T-helper 2 cell treated with Interferon-gamma antibody and Interleukin-4, amounts not matched to agents 5 μg/mL and 100 μg/mL, for 36 hours (primary cell): ENCODE measurements around the gene ZNF669.

Experiments used
- DNase-seq: peaks from one replicate; pipeline ENCODE4 v3.0.0; 2021; ENCODE audit warnings: low spot score
- H3K27ac Mint-ChIP-seq: one replicate; pipeline ENCODE4 v1.8.0; 2021; ENCODE audit warnings: mild to moderate bottlenecking, mixed read lengths
- H3K27me3 Mint-ChIP-seq: one replicate; pipeline ENCODE4 v1.8.0; 2021; ENCODE audit warnings: low read depth, mixed read lengths
- H3K36me3 Mint-ChIP-seq: one replicate; pipeline ENCODE4 v1.8.0; 2021; ENCODE audit warnings: low read depth, mixed read lengths
- H3K4me1 Mint-ChIP-seq: one replicate; pipeline ENCODE4 v1.8.0; 2021; ENCODE audit warnings: low read depth, mixed read lengths
- H3K4me3 Mint-ChIP-seq: one replicate; pipeline ENCODE4 v1.8.0; 2022; ENCODE audit warnings: mild to moderate bottlenecking, moderate library complexity, mixed read lengths
- H3K9me3 Mint-ChIP-seq: one replicate; pipeline ENCODE4 v1.8.0; 2021; ENCODE audit warnings: mixed read lengths

The ZNF669 gene

GRCh38 chr1:247100676-247101279 lies 3.4 kb downstream of the ZNF669 start:
- peaks cover 65% of the 10 kb centered on the region for H3K9me3 Mint-ChIP-seq
- peaks cover 79% of the 10 kb centered on the region for H3K36me3 Mint-ChIP-seq
- no peak overlapping the region for H3K27ac Mint-ChIP-seq
- no peak for DNase-seq
- peaks cover 6% of the 10 kb centered on the region for H3K4me1 Mint-ChIP-seq
- H3K4me3 Mint-ChIP-seq: no peak overlapping the region
- peaks cover 3% of the 10 kb centered on the region for H3K27me3 Mint-ChIP-seq

GRCh38 chr1:247096958-247097357 lies 7.2 kb downstream of the ZNF669 start:
- H3K27me3 Mint-ChIP-seq: no peaks in the 10 kb centered on the region
- H3K27ac Mint-ChIP-seq: no peak overlapping the region
- peaks cover 61% of the 10 kb centered on the region for H3K36me3 Mint-ChIP-seq
- no peak overlapping the region for H3K4me3 Mint-ChIP-seq
- no peak for DNase-seq
- H3K4me1 Mint-ChIP-seq: no peaks in the 10 kb centered on the region
- H3K9me3 Mint-ChIP-seq: peaks cover 53% of the 10 kb centered on the region

- peaks cover 57% of the 10 kb centered on the region for H3K36me3 Mint-ChIP-seq
- no peaks in the 10 kb centered on the region for H3K27me3 Mint-ChIP-seq
- H3K4me3 Mint-ChIP-seq: no peak overlapping the region
- H3K27ac Mint-ChIP-seq: no peak overlapping the region
- no peak for DNase-seq
- no peaks in the 10 kb centered on the region for H3K4me1 Mint-ChIP-seq
- peaks cover 49% of the 10 kb centered on the region for H3K9me3 Mint-ChIP-seq
These were observed 7.6 kb downstream of the ZNF669 start for GRCh38 chr1:247096544-247096943.

- no peak overlapping the region for H3K4me3 Mint-ChIP-seq
- peaks cover 46% of the 10 kb centered on the region for H3K9me3 Mint-ChIP-seq
- H3K27me3 Mint-ChIP-seq: no peaks in the 10 kb centered on the region
- no peak overlapping the region for H3K27ac Mint-ChIP-seq
- H3K4me1 Mint-ChIP-seq: no peaks in the 10 kb centered on the region
- H3K36me3 Mint-ChIP-seq: peaks cover 52% of the 10 kb centered on the region
- no peak for DNase-seq
These were observed 8.0 kb downstream of the ZNF669 start for GRCh38 chr1:247096112-247096511.

- no peak for DNase-seq
- Mint-ChIP-seq H3K27me3 (no peaks in the 10 kb centered on the region), H3K4me3 (no peak overlapping the region), H3K27ac (no peak overlapping the region), H3K4me1 (no peaks in the 10 kb centered on the region), H3K9me3 (peaks cover 5% of the 10 kb centered on the region), H3K36me3 (no peaks in the 10 kb centered on the region)
These were observed 13.7 kb downstream of the ZNF669 start for GRCh38 chr1:247090455-247090854.

- peaks cover 11% of the 10 kb centered on the region for H3K9me3 Mint-ChIP-seq
These were observed 14.4 kb downstream of the ZNF669 start for GRCh38 chr1:247089616-247090375.

GRCh38 chr1:247088967-247089366 lies 15.2 kb downstream of the ZNF669 start:
- no peaks in the 10 kb centered on the region for H3K27me3 Mint-ChIP-seq
- no peaks in the 10 kb centered on the region for H3K4me1 Mint-ChIP-seq
- H3K27ac Mint-ChIP-seq: no peak overlapping the region
- no peak for DNase-seq
- no peaks in the 10 kb centered on the region for H3K36me3 Mint-ChIP-seq
- H3K4me3 Mint-ChIP-seq: no peak overlapping the region
- H3K9me3 Mint-ChIP-seq: peaks cover 12% of the 10 kb centered on the region

More at GRCh38 chr1:247089616-247090375, 14.4 kb downstream of the ZNF669 start:
- Mint-ChIP-seq H3K4me3 (no peak overlapping the region), H3K36me3 (no peaks in the 10 kb centered on the region), H3K27ac (no peak overlapping the region), H3K27me3 (no peaks in the 10 kb centered on the region), H3K4me1 (no peaks in the 10 kb centered on the region)
- no peak for DNase-seq

GRCh38 chr1:247087256-247087655 lies 16.9 kb downstream of the ZNF669 start:
- DNase-seq: no peak
- H3K9me3 Mint-ChIP-seq: peaks cover 22% of the 10 kb centered on the region
- H3K27ac Mint-ChIP-seq: no peak overlapping the region
- H3K36me3 Mint-ChIP-seq: no peaks in the 10 kb centered on the region
- no peaks in the 10 kb centered on the region for H3K4me1 Mint-ChIP-seq
- H3K27me3 Mint-ChIP-seq: peaks cover 4% of the 10 kb centered on the region
- H3K4me3 Mint-ChIP-seq: no peak overlapping the region

- Mint-ChIP-seq H3K27ac (no peak overlapping the region), H3K4me3 (no peak overlapping the region), H3K36me3 (no peaks in the 10 kb centered on the region), H3K4me1 (no peaks in the 10 kb centered on the region), H3K9me3 (peaks cover 24% of the 10 kb centered on the region), H3K27me3 (peaks cover 4% of the 10 kb centered on the region)
- no peak for DNase-seq
These were observed 18.8 kb downstream of the ZNF669 start for GRCh38 chr1:247085310-247085709.

- H3K27ac Mint-ChIP-seq: no peak overlapping the region
- DNase-seq: no peak
- H3K36me3 Mint-ChIP-seq: no peaks in the 10 kb centered on the region
- peaks cover 4% of the 10 kb centered on the region for H3K27me3 Mint-ChIP-seq
- no peaks in the 10 kb centered on the region for H3K4me1 Mint-ChIP-seq
- peaks cover 24% of the 10 kb centered on the region for H3K9me3 Mint-ChIP-seq
- H3K4me3 Mint-ChIP-seq: no peak overlapping the region
These were observed 19.4 kb downstream of the ZNF669 start for GRCh38 chr1:247084771-247085170.

GRCh38 chr1:247079141-247079874 lies 24.8 kb downstream of the ZNF669 start:
- peaks cover 4% of the 10 kb centered on the region for H3K27me3 Mint-ChIP-seq
- H3K4me3 Mint-ChIP-seq: peak overlapping the region; percentile 91
- DNase-seq: no peak
- H3K4me1 Mint-ChIP-seq: peaks cover 12% of the 10 kb centered on the region
- peaks cover 29% of the 10 kb centered on the region for H3K9me3 Mint-ChIP-seq
- peaks cover 14% of the 10 kb centered on the region for H3K36me3 Mint-ChIP-seq
- no peak overlapping the region for H3K27ac Mint-ChIP-seq

- Mint-ChIP-seq H3K27me3 (peaks cover 4% of the 10 kb centered on the region), H3K4me1 (peaks cover 12% of the 10 kb centered on the region), H3K36me3 (peaks cover 20% of the 10 kb centered on the region), H3K27ac (peak within 1 kb of the TSS; percentile 80), H3K9me3 (peaks cover 33% of the 10 kb centered on the region), H3K4me3 (peak within 1 kb of the TSS; percentile 91)
- peak; percentile 92 for DNase-seq
These were observed 25.7 kb downstream of the ZNF669 start, which contains the start of gene ZNF670 for GRCh38 chr1:247078258-247079140. Gene ZNF670, minus strand, starts transcription at chr1:247078811. Its CDS starts 215 bp downstream, at chr1:247078596.

GRCh38 chr1:247077876-247078257 lies 26.3 kb downstream of the ZNF669 start:
- Mint-ChIP-seq H3K27me3 (peaks cover 2% of the 10 kb centered on the region), H3K4me3 (peak overlapping the region; percentile 91), H3K27ac (peak overlapping the region; percentile 22), H3K4me1 (peaks cover 12% of the 10 kb centered on the region), H3K36me3 (peaks cover 21% of the 10 kb centered on the region), H3K9me3 (peaks cover 29% of the 10 kb centered on the region)
- DNase-seq: no peak
